HG02938 (cell line): ENCODE measurements around the gene GSDME.

Experiments used
- ATAC-seq: cut with Tn5 transposase; IDR thresholded peaks from one replicate; pipeline ENCODE4 v1.9.1; 2021; ENCODE audit warnings: mild to moderate bottlenecking, moderate library complexity; ENCODE audit not compliant: unreplicated experiment

GSDME gene

GRCh38 chr7:24724451-24725190 lies 32.6 kb downstream of the GSDME start:
- ATAC-seq, result no peak

DNA sequence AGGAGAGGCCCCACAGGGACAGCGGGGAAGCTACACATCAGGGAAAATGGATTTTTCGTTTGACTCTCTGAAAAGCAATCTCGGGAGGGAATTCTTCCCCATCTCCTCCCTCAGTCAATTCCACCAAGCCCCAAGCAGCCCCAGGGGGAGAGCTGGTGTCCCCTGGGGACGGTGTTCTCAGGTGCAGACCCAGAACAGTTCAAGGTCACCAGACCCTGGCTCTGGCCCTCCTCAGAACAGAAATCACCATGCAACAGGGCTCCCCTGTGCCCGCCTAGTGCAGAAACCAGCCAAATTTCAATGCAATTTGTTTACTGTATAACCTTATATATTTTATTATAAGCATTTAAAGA lies 34.1 kb downstream of the GSDME start:
- no peak for ATAC-seq

DNA sequence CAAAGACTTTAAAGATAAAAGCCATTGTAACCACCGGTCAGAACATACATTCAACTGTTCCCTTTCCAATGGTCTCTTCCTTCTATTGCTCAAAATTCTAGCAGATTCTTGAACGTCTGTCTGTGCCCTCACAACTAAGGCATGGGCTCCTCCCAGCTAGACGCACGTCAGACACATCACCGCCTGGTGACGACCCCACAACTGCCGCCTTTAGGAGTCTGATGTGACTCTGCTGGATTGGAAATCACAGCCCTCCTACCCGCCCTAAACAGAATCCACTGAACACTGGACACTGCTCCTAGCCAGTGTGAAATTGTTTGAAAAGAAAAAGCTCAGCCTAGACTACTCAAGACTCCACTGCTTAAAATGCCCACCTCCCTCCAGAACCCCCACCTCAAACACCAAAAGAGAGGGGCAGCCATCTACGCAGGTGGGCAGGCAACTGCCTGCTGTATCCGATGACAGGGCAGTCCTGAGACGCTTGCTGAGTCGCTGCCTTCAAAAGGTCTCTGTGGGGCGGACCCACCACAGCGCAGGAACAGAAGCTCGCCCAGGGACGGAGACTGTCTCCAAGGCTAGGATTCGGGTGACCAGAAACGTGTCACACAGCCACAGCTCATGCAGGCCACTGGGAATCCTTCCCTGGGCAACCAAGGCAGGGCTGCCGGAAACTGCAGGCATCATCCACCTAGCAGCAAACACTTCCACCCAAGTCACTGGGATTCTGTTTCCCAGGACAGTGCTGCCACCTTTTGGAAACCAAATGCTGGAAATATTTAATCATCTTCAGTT lies 34.7 kb downstream of the GSDME start:
- no peak for ATAC-seq

GRCh38 chr7:24721481-24722001 lies 35.7 kb downstream of the GSDME start:
- no peak for ATAC-seq

DNA sequence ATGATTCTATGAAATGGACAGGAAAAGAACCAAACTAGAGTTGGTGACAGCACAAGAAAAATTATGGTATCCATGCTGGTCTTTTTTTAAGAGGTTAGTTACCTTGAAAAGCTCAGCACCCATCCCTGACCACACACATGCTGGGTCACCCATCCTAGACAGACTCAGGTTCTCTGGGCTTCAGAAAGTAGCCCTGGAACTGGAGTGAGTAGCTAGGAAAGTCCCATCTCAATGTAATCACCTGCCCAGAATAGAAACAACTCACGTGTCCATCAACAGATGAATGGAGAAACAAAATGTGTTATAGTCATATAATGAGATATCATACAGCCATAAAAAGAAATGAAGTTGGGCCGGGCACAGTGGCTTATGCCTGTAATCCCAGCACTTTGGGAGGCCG lies 37.0 kb downstream of the GSDME start:
- no peak for ATAC-seq

DNA sequence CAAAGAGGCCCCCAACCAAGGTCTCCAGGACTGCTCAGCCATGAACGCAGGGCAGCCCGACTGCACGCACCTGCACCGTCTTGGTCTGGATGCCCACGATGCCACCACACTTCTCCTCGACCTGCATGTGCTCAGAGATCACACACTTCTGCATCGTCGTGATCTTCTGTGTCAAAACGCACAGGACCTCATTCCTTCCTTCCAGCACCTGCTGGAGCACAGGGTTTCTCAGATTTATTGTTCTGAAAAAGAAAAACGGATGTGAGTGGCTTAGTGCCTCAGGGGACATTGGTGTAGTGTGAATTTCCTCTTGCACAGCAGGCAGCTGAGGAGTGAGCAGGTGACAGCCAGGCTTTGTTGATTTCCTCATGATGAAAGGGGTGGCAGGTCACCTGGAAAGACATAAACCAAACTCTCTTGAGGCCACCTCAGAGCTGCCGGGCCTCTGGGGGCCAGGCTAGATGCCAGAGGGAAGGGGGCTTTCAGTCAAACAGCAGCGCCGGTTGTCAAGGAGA lies 38.2 kb downstream of the GSDME start:
- ATAC-seq, result peak; percentile 60

DNA sequence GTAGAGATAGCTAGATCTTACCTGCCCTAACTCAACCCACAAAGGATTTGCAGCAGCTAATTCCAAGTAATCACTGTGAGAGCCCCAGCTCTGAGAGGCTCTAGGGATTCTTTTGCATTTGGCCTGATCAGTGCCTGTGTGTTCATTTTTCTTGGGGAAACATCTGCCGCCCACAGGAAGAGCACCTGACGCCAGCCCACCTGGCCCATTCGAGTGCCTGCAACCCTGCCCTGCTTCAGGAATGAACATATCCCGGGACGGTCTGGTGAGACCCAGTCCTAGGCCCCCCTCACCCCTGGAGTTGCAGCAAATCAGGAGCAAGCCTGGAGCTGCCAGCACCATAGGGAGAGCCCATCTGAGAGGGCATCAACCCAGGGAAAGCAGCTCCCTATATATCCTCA lies 38.8 kb downstream of the GSDME start:
- ATAC-seq, result no peak

- no peak for ATAC-seq
Observed at GRCh38 chr7:24717694-24718320, 39.5 kb downstream of the GSDME start.

- ATAC-seq, result no peak
Observed at GRCh38 chr7:24717247-24717622, 40.0 kb downstream of the GSDME start.

- ATAC-seq, result no peak
Observed at GRCh38 chr7:24716480-24717246, 40.6 kb downstream of the GSDME start.

DNA sequence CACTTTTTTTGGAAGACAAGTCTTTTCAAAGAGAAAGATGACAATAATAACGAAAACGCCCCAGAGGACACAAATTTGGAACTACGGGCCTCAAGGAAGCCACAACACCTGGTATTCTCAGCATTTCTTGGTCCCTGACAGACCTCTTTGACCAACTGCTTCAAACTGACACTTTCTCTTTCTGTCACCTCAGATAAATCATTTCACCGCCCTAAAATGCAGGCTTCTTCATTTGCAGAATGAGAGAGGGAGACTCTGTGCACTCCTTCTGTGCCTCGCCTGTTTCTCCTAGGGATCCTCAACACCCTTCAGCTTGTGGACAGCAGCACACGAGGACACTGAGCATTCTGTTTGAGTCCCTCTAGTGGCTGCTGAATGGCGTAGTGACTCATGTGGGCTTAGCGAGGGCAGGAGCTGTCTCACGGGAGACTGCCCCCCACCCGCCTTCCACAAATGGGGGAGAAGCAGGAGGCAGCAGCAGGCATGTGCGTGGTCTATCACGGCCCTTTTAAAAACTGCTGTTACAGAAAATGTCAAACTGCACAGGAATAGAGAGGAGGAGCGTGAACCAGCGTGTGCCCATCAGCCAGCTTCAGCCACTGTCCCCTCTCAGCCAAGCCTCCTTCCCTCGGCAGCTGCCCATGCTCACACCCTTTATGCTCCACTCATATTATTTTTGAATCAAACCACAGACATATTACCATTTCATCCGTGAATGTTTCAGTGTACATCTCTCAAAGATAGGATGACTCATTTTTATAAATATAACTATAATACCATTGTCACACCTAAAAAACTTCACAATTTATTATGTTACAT lies 41.4 kb downstream of the GSDME start:
- peak; percentile 56 for ATAC-seq

GRCh38 chr7:24715171-24715570 lies 42.1 kb downstream of the GSDME start:
- no peak for ATAC-seq

GRCh38 chr7:24714676-24715010 lies 42.6 kb downstream of the GSDME start:
- ATAC-seq, result no peak

- ATAC-seq, result no peak
Observed at GRCh38 chr7:24713850-24714675, 43.2 kb downstream of the GSDME start.

GRCh38 chr7:24713039-24713793 lies 44.0 kb downstream of the GSDME start:
- ATAC-seq, result no peak

DNA sequence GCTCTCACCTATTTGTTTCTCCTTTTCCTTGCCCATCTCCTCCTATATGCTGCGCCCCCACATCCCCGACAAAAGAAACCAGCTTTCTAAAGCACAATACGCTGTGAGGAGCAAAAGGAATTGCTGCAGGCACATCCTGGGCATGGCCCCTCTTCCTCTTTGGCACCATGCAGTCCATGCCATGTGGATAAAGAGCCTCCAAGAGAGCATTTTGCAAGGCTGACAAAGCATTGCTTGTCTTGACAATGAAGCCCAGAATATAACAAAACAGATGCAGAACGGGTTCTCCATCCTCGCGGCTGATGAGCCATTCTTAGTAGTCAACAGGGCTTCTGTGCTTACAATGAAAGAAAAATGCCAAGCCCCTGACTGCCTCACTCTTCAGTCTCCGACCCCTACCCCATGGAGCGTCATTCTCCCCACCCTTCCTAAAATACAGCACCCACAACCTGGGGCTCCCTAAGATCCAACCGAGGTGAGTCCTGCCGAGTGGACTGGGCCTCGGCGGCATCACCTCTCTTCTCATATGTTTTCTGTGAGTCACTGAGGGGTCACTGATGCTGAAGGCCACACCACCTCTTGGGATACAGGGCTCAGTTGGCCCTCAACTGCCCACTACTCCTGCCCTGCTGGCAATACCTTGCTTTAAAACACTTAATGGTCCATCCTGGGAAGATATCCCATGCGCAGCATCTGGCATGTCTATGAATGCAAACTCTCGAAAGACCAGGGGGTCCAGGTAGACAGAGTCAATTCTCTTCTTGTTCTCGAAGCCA lies 47.5 kb downstream of the GSDME start:
- ATAC-seq, result no peak

DNA sequence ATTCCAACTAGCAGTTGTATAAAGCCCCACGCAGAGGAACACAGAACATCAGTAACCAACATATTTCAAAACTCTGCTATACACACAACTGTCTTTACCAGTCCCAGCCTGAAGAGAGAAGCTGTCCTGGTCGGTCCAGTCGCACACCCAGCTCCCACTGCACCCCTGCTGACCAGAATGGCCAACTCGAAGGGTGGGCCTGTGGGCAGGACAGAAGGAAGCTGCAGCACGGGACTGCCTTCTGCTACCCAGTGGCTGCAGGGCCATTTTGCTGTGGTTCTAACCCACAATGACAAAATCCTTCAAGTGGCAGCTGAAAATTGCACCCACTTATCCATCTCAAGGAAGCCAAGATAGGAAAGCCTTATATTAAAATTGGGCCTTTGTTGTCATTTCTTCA lies 48.2 kb downstream of the GSDME start:
- no peak for ATAC-seq
